ENCODE measurements around the gene OR10AD1.
A peak's percentile ranks its signal among the peaks of the same experiment; 100 is the strongest.
"Not testable (repeated sequence)": the region's sequence is repeated elsewhere in the genome, so short reads cannot be mapped to it uniquely, and the experiment has no call there.

Gene OR10AD1

GRCh38 chr12:48164451-48164850 is 38.6 kb downstream of the OR10AD1 start:
- no peak overlapping the region for H3K27ac ChIP-seq
- DNase-seq (ENCODE audit: low read depth, low spot score), result no peak

- H3K27ac ChIP-seq, result no peak overlapping the region
- DNase-seq (ENCODE audit: low read depth, low spot score), result no peak
Measured at GRCh38 chr12:48163150-48163747, 39.8 kb downstream of the OR10AD1 start.

GRCh38 chr12:48160807-48161206 is 42.3 kb downstream of the OR10AD1 start:
- no peak for DNase-seq (ENCODE audit: low read depth, low spot score)
- H3K27ac ChIP-seq, result no peak overlapping the region

DNA sequence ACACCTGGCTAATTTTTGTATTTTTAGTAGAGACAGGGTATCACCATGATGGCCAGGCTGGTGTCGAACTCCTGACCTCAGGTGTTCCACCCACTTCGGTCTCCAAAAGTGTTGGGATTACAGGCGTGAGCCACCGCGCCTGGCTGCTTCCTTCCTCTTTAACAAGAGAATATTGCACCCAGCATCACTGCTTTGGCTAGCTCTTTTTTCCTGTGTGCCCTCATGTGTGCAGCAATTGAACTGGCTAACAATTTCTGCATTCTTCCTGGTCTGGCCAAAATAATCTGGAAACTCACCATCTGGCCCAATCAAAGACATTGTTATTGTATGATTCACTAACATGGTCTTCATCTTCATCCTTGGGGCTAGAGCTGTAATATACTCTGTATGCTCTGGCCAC is 43.0 kb downstream of the OR10AD1 start:
- no peak for DNase-seq (ENCODE audit: low read depth, low spot score)
- no peak overlapping the region for H3K27ac ChIP-seq

DNA sequence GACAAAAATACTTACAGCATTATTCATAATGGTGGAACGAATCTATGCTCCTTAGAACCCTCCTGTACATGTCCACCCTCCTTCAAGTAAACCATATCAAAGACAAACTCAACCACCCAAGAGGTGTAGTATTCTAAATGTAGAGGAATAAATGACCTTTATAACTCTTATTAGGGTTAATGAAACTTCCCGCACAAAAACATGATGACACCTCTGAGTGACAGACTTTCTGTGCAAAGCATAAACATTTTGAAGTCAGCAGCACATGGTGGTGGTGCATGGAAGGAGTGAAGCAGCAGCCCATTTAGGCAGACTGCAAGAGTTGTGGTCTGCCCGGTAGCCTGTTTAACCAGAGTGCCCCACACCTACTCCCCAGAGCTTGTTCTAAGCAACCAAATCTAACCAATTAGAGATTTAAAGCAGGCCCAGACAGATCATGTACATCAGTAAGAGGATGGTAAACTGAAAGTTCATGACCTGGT is 45.2 kb downstream of the OR10AD1 start:
- DNase-seq (ENCODE audit: low read depth, low spot score), result no peak
- H3K27ac ChIP-seq, result peak overlapping the region; percentile 40

GRCh38 chr12:48157018-48157888 is 45.8 kb downstream of the OR10AD1 start, which contains the start of gene ASB8:
ASB8 (minus strand) TSS chr12:48157515; CDS start chr12:48153496, 4,019 bp downstream.
- DNase-seq (ENCODE audit: low read depth, low spot score), result peak; percentile 68
- H3K27ac ChIP-seq, result peak within 1 kb of the TSS; percentile 40

DNA sequence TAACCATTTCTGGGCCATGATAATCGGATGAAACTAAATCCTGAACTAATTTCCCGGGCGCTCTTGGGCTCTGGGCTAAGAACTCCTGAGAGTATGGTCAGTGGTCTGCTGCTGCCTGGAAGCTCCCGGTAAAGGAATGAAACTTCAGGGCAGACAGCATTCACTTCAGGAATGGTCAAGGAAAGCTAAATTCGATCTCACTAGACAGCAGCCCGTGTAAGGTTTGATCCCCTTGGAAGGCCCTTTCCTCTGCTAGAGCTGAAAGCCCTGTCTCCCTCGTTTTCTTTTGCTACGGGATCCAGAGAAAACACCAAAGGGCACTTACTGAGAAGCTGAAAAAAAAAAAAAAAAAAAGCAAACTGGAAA is 46.5 kb downstream of the OR10AD1 start:
- H3K27ac ChIP-seq, result peak overlapping the region; percentile 40
- no peak for DNase-seq (ENCODE audit: low read depth, low spot score)

GRCh38 chr12:48155786-48156185 is 47.3 kb downstream of the OR10AD1 start:
- not testable (repeated sequence) for DNase-seq (ENCODE audit: low read depth, low spot score); H3K27ac ChIP-seq

All from epithelial cell of prostate (primary cell).